ENCODE data around the gene NTRK2.

Gene NTRK2

GRCh38 chr9:84647699-84648098 lies 21.8 kb upstream of the NTRK2 start:
- no peak for TF ChIP-seq EGR1 (IDR thresholded peaks at IDR 0.05)
- TF ChIP-seq, protein P1, sequence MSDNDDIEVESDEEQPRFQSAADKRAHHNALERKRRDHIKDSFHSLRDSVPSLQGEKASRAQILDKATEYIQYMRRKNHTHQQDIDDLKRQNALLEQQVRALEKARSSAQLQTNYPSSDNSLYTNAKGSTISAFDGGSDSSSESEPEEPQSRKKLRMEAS (IDR thresholded peaks at IDR 0.05): no peak
- no peak for TF ChIP-seq CEBPB (IDR thresholded peaks at IDR 0.05)
- TF ChIP-seq FOXM1 (IDR thresholded peaks at IDR 0.05; ENCODE audit: borderline replicate concordance, low read depth): no peak
- TF ChIP-seq TCF12 (IDR thresholded peaks at IDR 0.05; ENCODE audit: low read depth): no peak
- TF ChIP-seq NFIC (IDR thresholded peaks at IDR 0.05): no peak
- TF ChIP-seq YY1 (IDR thresholded peaks at IDR 0.05; ENCODE audit: low read depth): no peak
- TF ChIP-seq, protein P2, sequence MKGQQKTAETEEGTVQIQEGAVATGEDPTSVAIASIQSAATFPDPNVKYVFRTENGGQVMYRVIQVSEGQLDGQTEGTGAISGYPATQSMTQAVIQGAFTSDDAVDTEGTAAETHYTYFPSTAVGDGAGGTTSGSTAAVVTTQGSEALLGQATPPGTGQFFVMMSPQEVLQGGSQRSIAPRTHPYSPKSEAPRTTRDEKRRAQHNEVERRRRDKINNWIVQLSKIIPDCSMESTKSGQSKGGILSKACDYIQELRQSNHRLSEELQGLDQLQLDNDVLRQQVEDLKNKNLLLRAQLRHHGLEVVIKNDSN (IDR thresholded peaks at IDR 0.05): no peak
- TF ChIP-seq EP300 (IDR thresholded peaks at IDR 0.05; ENCODE audit: borderline replicate concordance): no peak
- no peak for TF ChIP-seq ZBTB7A (IDR thresholded peaks at IDR 0.05; ENCODE audit: low read depth)
- no peak for TF ChIP-seq RAD21 (IDR thresholded peaks at IDR 0.05; ENCODE audit: low read depth)
- TF ChIP-seq TEAD4 (IDR thresholded peaks at IDR 0.05): no peak
- TF ChIP-seq TAF1 (IDR thresholded peaks at IDR 0.05; ENCODE audit: low read depth): no peak
- TF ChIP-seq, protein P3, sequence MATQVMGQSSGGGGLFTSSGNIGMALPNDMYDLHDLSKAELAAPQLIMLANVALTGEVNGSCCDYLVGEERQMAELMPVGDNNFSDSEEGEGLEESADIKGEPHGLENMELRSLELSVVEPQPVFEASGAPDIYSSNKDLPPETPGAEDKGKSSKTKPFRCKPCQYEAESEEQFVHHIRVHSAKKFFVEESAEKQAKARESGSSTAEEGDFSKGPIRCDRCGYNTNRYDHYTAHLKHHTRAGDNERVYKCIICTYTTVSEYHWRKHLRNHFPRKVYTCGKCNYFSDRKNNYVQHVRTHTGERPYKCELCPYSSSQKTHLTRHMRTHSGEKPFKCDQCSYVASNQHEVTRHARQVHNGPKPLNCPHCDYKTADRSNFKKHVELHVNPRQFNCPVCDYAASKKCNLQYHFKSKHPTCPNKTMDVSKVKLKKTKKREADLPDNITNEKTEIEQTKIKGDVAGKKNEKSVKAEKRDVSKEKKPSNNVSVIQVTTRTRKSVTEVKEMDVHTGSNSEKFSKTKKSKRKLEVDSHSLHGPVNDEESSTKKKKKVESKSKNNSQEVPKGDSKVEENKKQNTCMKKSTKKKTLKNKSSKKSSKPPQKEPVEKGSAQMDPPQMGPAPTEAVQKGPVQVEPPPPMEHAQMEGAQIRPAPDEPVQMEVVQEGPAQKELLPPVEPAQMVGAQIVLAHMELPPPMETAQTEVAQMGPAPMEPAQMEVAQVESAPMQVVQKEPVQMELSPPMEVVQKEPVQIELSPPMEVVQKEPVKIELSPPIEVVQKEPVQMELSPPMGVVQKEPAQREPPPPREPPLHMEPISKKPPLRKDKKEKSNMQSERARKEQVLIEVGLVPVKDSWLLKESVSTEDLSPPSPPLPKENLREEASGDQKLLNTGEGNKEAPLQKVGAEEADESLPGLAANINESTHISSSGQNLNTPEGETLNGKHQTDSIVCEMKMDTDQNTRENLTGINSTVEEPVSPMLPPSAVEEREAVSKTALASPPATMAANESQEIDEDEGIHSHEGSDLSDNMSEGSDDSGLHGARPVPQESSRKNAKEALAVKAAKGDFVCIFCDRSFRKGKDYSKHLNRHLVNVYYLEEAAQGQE (IDR thresholded peaks at IDR 0.05; ENCODE audit: low read depth): no peak
- TF ChIP-seq CREB1 (IDR thresholded peaks at IDR 0.05; ENCODE audit: low read depth): no peak

GRCh38 chr9:84652496-84653120 lies 16.9 kb upstream of the NTRK2 start:
- TF ChIP-seq TEAD4 (IDR thresholded peaks at IDR 0.05) (no peak), RAD21 (IDR thresholded peaks at IDR 0.05; ENCODE audit: low read depth) (no peak), YY1 (IDR thresholded peaks at IDR 0.05; ENCODE audit: low read depth) (no peak), EGR1 (IDR thresholded peaks at IDR 0.05) (no peak), TAF1 (IDR thresholded peaks at IDR 0.05; ENCODE audit: low read depth) (no peak), TCF12 (IDR thresholded peaks at IDR 0.05; ENCODE audit: low read depth) (no peak), FOXM1 (IDR thresholded peaks at IDR 0.05; ENCODE audit: borderline replicate concordance, low read depth) (no peak), NFIC (IDR thresholded peaks at IDR 0.05) (no peak), CEBPB (IDR thresholded peaks at IDR 0.05) (no peak), ZBTB7A (IDR thresholded peaks at IDR 0.05; ENCODE audit: low read depth) (no peak), EP300 (IDR thresholded peaks at IDR 0.05; ENCODE audit: borderline replicate concordance) (no peak)
- TF ChIP-seq, protein P2 (IDR thresholded peaks at IDR 0.05): no peak
- TF ChIP-seq, protein P3 (IDR thresholded peaks at IDR 0.05; ENCODE audit: low read depth): no peak
- TF ChIP-seq, protein P1 (IDR thresholded peaks at IDR 0.05): no peak

DNA sequence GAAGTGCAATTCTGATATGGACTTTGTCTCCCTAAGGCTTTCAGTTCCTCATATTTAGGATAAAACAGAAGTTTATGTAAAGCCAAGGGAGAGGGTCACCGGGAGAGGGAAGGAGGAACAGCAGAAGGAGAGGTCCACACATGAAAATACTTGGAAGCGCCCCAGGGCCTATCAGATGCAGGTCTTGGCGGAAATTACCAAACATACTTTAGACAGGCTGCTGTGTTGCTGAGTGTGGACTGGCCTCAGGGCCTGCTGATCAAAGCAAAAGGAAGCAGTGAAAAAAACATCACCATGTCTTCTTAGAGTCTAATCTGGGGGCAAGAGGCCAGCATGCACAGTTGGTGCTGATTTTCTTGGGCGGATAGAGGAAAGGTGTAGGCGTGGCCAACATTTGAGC lies 14.1 kb upstream of the NTRK2 start:
- TF ChIP-seq EGR1 (IDR thresholded peaks at IDR 0.05): no peak
- no peak for TF ChIP-seq NFIC (IDR thresholded peaks at IDR 0.05)
- TF ChIP-seq FOXM1 (IDR thresholded peaks at IDR 0.05; ENCODE audit: borderline replicate concordance, low read depth): no peak
- TF ChIP-seq, protein P1 (IDR thresholded peaks at IDR 0.05): no peak
- TF ChIP-seq YY1 (IDR thresholded peaks at IDR 0.05; ENCODE audit: low read depth): no peak
- no peak for TF ChIP-seq TCF12 (IDR thresholded peaks at IDR 0.05; ENCODE audit: low read depth)
- TF ChIP-seq, protein P3 (IDR thresholded peaks at IDR 0.05; ENCODE audit: low read depth): no peak
- no peak for TF ChIP-seq CEBPB (IDR thresholded peaks at IDR 0.05)
- no peak for TF ChIP-seq RAD21 (IDR thresholded peaks at IDR 0.05; ENCODE audit: low read depth)
- no peak for TF ChIP-seq EP300 (IDR thresholded peaks at IDR 0.05; ENCODE audit: borderline replicate concordance)
- TF ChIP-seq TEAD4 (IDR thresholded peaks at IDR 0.05): no peak
- TF ChIP-seq, protein P2 (IDR thresholded peaks at IDR 0.05): no peak
- no peak for TF ChIP-seq ZBTB7A (IDR thresholded peaks at IDR 0.05; ENCODE audit: low read depth)
- no peak for TF ChIP-seq TAF1 (IDR thresholded peaks at IDR 0.05; ENCODE audit: low read depth)
- no peak for TF ChIP-seq CREB1 (IDR thresholded peaks at IDR 0.05; ENCODE audit: low read depth)

Data from Ishikawa (cell line).